ENCODE measurements around the gene PRDM15. TPM values are rescaled to one million over a fixed set of nuclear protein-coding genes. Genes with fewer than 3 reads are reported as not detected.

PRDM15 gene
- total RNA-seq, 1 donor from 2014 or later = 2.9 TPM

GRCh38 chr21:41874611-41875010 lies 4.5 kb downstream of the PRDM15 start:
- DNase-seq = no peak
- H3K9me3 ChIP-seq (replicated peaks) = no peaks in the 10 kb centered on the region
- no peaks in the 10 kb centered on the region for H3K27me3 ChIP-seq (ENCODE audit: low read depth)
- no peak overlapping the region for H3K27ac ChIP-seq (replicated peaks)
- TF ChIP-seq CTCF (IDR thresholded peaks at IDR 0.05; ENCODE audit: borderline replicate concordance) = no peak
- H3K4me1 ChIP-seq = peaks cover 17% of the 10 kb centered on the region
- intact Hi-C loops (cut with micrococcal nuclease) = no loop called here
- no peak overlapping the region for H3K4me3 ChIP-seq
- H3K36me3 ChIP-seq = no peaks in the 10 kb centered on the region

GRCh38 chr21:41873426-41873825 lies 5.7 kb downstream of the PRDM15 start:
- intact Hi-C loops (cut with micrococcal nuclease) = no loop called here
- peaks cover 14% of the 10 kb centered on the region for H3K4me1 ChIP-seq
- no peaks in the 10 kb centered on the region for H3K36me3 ChIP-seq
- DNase-seq = no peak
- no peak overlapping the region for H3K27ac ChIP-seq (replicated peaks)
- TF ChIP-seq CTCF (IDR thresholded peaks at IDR 0.05; ENCODE audit: borderline replicate concordance) = no peak
- H3K27me3 ChIP-seq (ENCODE audit: low read depth) = no peaks in the 10 kb centered on the region
- no peaks in the 10 kb centered on the region for H3K9me3 ChIP-seq (replicated peaks)
- no peak overlapping the region for H3K4me3 ChIP-seq

GRCh38 chr21:41873005-41873404 lies 6.1 kb downstream of the PRDM15 start:
- intact Hi-C loops (cut with micrococcal nuclease) = no loop called here
- DNase-seq = no peak
- Histone ChIP-seq H3K9me3 (replicated peaks) (no peaks in the 10 kb centered on the region), H3K4me1 (peaks cover 9% of the 10 kb centered on the region), H3K27ac (replicated peaks) (no peak overlapping the region), H3K27me3 (ENCODE audit: low read depth) (no peaks in the 10 kb centered on the region), H3K4me3 (no peak overlapping the region), H3K36me3 (no peaks in the 10 kb centered on the region)
- no peak for TF ChIP-seq CTCF (IDR thresholded peaks at IDR 0.05; ENCODE audit: borderline replicate concordance)

- DNase-seq = no peak
- intact Hi-C loops (cut with micrococcal nuclease) = no loop called here
- Histone ChIP-seq H3K36me3 (no peaks in the 10 kb centered on the region), H3K4me1 (no peaks in the 10 kb centered on the region), H3K27me3 (ENCODE audit: low read depth) (no peaks in the 10 kb centered on the region), H3K27ac (replicated peaks) (no peak overlapping the region), H3K9me3 (replicated peaks) (no peaks in the 10 kb centered on the region), H3K4me3 (no peak overlapping the region)
- no peak for TF ChIP-seq CTCF (IDR thresholded peaks at IDR 0.05; ENCODE audit: borderline replicate concordance)
Observed at GRCh38 chr21:41871293-41872030, 7.7 kb downstream of the PRDM15 start.

- no peaks in the 10 kb centered on the region for H3K4me1 ChIP-seq
- H3K4me3 ChIP-seq = no peak overlapping the region
- intact Hi-C loops (cut with micrococcal nuclease) = no loop called here
- H3K27me3 ChIP-seq (ENCODE audit: low read depth) = no peaks in the 10 kb centered on the region
- no peak for TF ChIP-seq CTCF (IDR thresholded peaks at IDR 0.05; ENCODE audit: borderline replicate concordance)
- H3K36me3 ChIP-seq = no peaks in the 10 kb centered on the region
- H3K9me3 ChIP-seq (replicated peaks) = no peaks in the 10 kb centered on the region
- no peak for DNase-seq
- no peak overlapping the region for H3K27ac ChIP-seq (replicated peaks)
Observed at GRCh38 chr21:41869771-41870170, 9.4 kb downstream of the PRDM15 start.
